ENCODE results near the gene PEG3.

- TF ChIP-seq POLR2A (IDR thresholded peaks at IDR 0.05) (no peak), CTCF (IDR thresholded peaks at IDR 0.05 in 4 of 5, conservative IDR thresholded peaks at IDR 0.05 in 1 of 5) (no peak)
Measured at GRCh38 chr19:56831255-56831654, 9.3 kb downstream of the PEG3 start.
